Non-pigmented ciliary epithelial cell (primary cell): Measurements from ENCODE around the gene PALD1.

ENCODE experiments used
- DNase-seq: peaks from one replicate; pipeline ENCODE4 v3.0.0-alpha.2; 2010; ENCODE audit warnings: low read depth

Gene PALD1

GRCh38 chr10:70457759-70458305 lies 20.7 kb upstream of the PALD1 start:
- DNase-seq: no peak

DNA sequence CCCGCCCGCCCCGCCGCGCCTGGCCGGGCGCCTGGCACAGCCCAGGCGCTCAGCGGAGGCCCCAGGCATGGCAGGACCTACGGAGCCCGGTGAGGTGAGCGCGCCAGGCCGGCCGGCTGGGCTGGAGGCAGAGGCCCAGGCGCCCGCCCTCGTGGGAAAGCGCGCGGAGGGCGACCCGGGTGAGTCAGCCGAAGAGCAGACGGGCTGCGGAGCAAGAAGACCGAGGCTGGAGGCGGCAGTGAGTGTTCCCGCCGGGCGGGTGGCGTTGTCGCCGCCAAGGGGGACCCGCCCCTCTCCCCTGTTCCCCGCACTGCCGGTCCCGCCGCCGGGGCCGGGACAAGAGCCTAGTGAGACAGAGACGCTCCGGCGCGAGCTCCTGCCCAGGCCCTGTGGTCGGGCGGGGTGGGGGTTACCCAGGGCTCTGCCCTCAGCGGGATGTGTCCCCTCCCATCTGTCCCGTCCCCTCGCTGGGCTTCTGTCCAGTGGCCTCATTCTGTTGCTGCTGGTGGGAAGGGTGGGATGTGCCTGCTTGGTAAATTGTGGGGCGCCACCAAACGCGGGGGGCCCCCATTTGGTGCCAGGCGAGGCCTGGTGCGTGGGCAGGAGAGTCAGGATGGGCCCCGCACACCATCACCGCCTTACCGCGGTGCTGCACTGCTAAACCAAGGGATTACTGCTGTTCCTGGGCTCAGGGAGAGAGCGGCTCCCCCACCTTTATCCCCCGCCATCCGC lies 20.1 kb upstream of the PALD1 start:
- no peak for DNase-seq

DNA sequence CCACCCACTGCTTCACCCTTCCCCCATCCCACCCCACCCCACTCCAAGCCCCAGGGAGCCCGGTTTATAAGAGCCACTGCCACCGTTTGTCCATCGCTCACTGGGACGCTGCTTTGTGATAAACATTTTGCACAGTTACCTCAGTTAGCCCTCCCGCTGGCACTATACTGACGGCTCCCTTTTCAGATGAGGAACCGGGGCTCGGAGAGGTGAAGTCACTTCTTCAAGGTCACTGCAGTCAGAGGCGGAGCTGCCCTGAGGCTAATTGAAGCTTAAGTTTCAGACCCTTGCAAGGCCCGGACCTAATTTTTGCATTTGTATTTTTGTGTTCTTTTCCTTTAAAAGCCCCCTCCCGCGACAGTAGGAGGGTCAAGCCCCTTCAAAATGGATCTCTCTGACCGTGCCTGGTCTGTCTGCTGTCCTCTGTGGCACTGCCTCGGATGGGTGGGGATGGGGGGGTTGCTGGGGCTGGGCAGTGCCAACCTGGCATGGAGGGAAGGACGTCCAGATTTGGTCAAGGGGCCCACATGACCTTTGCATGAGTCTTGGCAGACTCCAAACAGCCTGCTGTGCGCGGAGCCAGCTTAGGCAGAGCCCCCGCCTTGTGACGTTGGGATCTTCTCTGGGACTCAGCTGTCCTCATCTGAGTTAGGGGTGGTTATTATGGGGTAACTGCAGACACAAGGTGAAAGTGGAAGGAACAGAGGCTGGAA lies 19.4 kb upstream of the PALD1 start:
- DNase-seq: no peak

GRCh38 chr10:70459774-70460490 lies 18.6 kb upstream of the PALD1 start:
- DNase-seq: no peak

- no peak for DNase-seq
These were observed 16.9 kb upstream of the PALD1 start for GRCh38 chr10:70461397-70462348.

DNA sequence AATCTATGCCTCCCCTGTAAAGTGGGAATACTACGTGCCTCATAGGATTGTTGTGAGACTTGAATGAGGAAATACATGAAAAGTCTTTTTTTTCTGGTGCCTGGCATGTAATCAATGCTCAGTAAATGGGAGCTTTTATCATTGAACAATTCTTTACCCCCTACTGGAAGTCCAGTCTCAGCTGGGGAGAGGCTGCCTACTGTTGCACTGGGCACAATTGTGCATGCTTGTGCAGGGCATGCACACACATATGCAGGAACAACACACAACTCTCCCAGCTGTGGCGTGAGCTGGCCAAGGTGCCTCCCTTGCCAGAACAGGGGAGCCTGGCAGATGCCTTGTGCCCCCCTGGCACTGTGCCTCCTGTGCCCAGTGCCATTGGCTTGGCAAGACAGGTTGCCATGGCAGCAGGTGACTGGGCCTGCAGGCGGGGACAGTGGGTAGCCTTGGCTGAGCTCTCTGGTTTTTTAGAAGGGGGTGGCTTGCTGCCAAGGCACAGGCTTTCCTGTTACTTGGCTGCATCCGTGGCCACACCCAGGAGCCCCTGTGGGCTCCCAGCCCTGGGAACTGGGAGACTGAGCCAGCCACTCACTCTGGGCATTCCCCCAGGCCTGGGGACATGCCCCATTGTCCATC lies 16.1 kb upstream of the PALD1 start:
- DNase-seq: no peak

- no peak for DNase-seq
These were observed 13.3 kb upstream of the PALD1 start for GRCh38 chr10:70465278-70465677.

DNA sequence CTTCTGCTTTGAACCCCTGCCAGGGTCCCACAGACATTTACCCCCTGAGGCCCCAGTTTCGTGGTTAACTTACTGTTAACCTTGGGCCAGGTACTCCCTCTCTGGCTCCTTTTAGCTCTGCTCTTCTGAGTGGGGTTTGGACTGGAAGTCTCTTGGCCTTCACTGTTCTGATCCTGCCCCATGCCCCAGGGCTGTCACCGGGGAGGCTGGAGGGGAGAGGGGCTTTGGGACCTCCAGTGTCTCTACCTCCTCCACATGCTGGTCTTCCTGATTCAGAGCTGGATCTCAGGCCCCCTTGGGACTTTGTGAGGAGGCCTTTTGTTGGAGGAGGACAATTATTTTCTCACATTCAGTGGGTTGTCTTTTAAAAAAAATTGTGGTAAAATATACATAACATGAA lies 12.7 kb upstream of the PALD1 start:
- DNase-seq: no peak

DNA sequence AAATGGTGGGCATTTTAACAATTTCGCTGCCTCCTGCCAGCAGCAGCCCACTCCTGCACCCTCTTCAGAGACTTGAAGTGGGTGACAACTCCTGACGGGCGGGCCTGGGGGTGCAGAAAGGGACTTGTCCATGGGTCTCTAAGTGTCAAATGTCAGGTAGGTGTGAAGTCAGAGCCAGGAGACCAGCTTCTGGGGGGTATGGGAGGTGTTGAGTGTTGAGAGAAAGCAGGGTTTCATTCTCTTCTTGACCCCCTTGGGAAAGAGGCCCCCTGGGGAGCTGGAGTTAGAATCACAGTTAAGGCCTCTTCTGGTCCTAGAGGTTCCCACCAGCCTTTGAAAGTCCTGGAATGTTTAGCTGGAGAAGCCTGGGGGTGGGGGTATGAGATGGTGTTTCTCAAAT lies 11.6 kb upstream of the PALD1 start:
- no peak for DNase-seq

GRCh38 chr10:70472799-70473454 lies 5.6 kb upstream of the PALD1 start:
- no peak for DNase-seq

- DNase-seq: no peak
These were observed 3.8 kb upstream of the PALD1 start for GRCh38 chr10:70474780-70475179.

DNA sequence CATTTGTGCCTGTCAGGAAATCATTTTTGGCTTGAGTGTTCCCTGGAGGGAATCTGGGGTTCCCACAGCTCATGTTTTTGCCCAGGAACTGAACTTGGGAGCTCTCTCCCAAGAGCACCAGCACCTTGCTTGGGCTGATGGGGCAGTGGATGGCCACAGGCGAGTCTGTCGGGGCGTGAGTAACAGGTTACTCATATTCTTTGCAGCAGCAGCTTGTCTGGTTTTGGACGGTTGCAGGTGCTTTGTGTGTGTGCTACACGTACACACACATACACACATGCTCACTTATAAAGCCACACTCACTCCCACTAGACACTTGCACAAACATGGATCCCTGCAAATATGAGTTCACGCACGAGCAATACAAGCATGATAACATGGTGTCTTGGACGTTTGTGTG lies 2.9 kb upstream of the PALD1 start:
- DNase-seq: no peak

- no peak for DNase-seq
These were observed 2.1 kb upstream of the PALD1 start for GRCh38 chr10:70476249-70477035.

GRCh38 chr10:70477661-70478162 lies 855 bp upstream of the PALD1 start:
- no peak for DNase-seq

GRCh38 chr10:70479165-70479581 lies 606 bp downstream of the PALD1 start:
- DNase-seq: no peak

GRCh38 chr10:70479626-70480238 lies 1.2 kb downstream of the PALD1 start:
- DNase-seq: no peak

DNA sequence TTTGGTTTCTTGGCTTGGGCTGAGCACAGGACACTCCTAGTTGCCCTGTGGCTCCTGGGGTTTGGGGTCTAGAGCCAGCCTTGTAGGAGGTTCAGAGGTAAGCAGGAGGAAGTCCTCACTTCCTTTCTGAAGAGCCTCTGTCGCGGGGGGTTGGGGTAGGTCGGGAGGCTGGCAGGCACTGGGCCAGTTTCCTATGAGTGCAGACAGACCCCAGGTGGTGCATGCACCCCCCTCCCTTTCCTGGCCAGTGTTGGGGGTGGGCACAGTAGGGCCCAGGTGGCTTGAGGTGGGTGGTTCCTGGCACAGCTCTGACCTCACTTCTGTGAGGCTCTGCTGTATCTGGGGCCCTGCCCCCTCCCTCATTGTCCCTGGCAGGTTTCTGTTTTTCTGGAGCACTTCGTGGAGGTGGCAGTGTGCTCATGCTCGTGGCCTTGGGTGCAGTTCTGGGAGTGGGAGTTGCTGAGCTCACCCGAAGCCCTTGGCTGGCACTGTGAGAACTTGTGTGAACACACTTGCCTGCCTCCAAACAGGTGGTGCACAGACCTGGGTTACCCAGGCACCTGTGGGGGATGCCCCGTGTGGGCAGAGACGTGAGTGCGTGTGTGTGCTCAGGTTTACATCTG lies 1.8 kb downstream of the PALD1 start:
- no peak for DNase-seq

DNA sequence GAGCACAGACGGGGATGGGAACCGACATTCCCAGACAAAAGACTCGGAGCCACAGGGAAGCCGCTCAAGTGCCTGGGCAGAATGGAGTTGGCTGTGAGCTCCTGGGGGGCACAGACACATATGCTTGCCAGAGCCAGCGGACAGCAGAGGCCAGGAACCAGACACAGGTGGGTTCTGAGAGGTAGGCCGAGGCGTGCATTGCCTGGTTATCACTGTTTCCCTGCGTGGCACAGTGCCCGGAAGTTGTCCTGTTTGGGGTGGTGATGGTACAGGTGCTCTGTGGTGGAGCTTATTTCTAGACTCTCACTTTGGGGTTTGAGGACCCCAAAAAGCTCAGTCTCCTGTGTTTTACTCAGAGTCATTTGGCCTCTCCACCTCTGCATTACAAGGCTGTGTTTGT lies 2.5 kb downstream of the PALD1 start:
- no peak for DNase-seq
